ENCODE data around the gene PLEKHG1.

DNA sequence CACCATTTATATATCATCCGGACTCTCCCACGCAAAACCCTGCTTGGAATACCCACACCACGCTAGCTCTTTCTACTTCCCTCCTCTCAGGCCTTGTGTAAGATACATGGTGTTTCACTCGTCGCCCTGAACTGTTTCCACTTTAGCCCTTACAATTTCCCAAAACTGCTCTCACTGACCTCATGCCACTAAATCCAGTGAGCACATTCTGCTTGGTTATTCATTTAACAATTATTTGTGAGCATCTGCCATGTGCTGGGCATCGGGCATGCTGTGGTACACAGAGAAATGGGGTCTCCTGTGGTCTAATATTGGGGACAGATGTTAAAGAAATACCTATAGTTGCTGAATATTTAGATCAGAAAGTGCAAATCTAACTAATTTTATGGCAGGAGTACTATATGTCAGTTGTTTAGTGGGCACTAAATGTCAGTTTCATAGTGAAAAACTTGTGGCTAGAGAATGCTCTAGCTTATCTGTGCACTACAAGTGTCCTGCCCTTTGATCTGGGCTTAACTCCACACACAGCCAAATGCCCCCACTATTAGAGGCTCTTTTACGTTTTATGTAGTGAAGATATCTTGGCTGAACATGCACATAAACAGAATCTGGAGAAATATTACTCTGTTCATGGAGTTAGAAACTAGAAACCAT is 41.0 kb downstream of the PLEKHG1 start:
- TF ChIP-seq, protein P1, sequence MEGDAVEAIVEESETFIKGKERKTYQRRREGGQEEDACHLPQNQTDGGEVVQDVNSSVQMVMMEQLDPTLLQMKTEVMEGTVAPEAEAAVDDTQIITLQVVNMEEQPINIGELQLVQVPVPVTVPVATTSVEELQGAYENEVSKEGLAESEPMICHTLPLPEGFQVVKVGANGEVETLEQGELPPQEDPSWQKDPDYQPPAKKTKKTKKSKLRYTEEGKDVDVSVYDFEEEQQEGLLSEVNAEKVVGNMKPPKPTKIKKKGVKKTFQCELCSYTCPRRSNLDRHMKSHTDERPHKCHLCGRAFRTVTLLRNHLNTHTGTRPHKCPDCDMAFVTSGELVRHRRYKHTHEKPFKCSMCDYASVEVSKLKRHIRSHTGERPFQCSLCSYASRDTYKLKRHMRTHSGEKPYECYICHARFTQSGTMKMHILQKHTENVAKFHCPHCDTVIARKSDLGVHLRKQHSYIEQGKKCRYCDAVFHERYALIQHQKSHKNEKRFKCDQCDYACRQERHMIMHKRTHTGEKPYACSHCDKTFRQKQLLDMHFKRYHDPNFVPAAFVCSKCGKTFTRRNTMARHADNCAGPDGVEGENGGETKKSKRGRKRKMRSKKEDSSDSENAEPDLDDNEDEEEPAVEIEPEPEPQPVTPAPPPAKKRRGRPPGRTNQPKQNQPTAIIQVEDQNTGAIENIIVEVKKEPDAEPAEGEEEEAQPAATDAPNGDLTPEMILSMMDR (optimal IDR thresholded peaks at IDR 0.05 in 1 of 3, IDR thresholded peaks at IDR 0.05 in 1 of 3, conservative IDR thresholded peaks at IDR 0.05 in 1 of 3; ENCODE audit: extremely low read depth in 1 of 3, insufficient read depth in 2 of 3, low read length in 3 of 3), result no peak
- TF ChIP-seq EZH2 (IDR thresholded peaks at IDR 0.05; ENCODE audit: low read length), result no peak

Data from keratinocyte (primary cell).